HG03064 (cell line): ENCODE results near the gene SV2C.

ENCODE experiments used
- ATAC-seq: cut with Tn5 transposase; IDR thresholded peaks from one replicate; pipeline ENCODE4 v1.9.1; 2021; ENCODE audit warnings: low read depth; ENCODE audit not compliant: unreplicated experiment

SV2C gene

DNA sequence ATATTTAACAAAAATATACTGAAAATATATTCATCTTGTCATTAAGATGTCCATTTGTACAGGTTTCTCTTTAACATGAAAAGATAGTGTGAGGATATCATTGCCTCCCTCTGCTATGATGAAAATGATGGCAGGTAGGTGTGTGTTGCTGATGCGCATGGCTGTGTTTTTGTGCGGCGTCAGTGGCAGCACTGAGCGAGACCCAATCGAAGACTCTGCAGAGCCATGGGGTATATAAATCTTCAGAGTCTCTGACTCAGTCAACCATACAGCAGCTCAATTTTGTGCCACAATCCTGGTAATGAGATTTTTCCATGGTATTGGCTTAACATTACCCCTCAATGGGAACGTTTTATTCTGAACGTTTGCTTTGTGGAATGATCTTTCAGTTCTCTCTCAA lies 166.4 kb downstream of the SV2C start:
- no peak for ATAC-seq

DNA sequence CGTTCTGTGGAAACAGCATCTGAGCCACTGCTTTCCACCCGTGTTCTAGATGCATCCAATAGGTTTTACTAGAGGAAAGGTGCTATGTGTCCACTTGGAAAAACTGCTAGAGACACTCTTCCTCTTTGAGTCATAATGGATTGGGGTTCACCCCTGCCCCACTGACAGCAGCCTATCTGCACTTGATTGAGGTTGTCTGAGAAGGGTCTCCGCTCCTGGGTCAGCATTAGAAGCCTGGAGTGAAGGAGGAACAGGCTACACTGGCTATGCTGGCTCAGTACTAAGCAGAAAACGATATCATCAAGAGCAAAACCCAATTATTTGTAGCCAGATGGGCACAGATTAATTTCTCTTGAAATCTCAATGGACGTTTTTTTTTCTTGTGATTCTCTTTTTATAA lies 167.3 kb downstream of the SV2C start:
- no peak for ATAC-seq

DNA sequence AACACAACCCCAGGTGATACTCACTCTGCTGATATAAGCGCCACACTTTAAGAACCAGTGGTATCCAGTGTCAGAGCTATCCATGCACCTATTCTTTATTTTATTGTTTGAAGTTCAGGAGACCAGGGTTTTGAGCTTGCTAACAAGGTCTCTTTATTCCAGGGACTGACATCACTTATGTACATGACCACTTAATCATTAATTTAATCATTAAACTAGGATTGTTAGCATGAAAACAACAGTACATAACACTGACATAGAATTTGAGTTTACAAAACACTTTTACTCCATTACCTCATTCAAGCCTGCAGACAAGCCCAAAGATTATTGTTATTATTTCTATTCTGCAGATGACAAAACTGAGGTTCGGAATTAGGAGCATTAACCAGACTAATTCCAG lies 168.5 kb downstream of the SV2C start:
- ATAC-seq: no peak

DNA sequence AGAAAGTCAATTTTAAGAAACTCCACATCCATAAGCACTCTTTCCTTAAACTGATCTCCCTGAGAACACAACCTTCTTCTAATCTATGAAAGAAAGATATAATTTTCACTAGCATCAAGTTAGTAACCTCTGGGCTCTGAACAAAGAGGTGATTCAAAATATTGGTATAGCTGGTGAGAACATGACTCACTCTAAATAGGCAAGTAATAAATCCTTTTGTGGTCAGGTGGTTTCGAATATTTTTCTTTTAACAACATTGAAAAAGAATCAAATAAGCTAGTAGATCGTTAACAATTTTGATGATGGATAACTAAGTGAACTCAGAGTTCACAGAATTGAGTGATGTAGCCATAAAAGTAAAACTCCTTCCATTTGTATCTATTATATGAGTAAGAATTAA lies 169.3 kb downstream of the SV2C start:
- ATAC-seq: no peak

DNA sequence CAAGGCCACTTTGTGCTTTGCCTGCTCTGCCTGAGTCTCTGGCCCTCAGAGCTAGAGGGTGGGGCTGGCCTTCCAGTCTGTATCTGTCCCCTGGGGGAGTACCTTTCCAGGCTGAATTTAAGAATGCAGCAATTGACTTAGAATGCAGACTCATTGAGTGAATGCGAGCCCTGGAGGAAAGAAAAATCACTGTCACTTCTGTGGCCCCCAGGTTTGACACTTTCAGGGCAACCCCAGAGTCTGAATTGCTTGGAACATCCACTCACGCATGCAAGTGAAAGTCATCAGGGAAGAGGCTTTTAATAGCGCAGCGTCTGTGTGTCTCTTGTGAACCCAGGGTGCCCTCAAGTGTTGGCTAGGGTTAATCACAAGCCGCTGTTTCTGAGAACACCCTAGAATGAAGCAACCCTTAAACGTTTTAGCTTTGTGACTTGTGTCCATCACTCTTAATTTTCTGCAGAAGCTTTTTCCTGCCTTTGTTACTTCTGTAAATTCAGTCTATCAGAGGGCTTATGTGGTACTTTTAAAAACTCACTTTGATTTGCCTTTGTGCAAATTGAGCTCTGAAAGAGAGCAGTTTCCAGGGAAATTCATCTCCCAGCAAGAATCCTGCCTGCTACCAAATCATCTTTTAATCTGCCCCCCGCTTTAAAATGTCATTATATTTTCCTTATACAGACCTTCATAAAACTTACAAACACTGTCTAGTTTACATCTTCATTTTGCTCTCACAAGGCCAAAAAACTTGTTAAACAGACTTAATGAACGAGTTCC lies 173.1 kb downstream of the SV2C start:
- ATAC-seq: peak; percentile 78

DNA sequence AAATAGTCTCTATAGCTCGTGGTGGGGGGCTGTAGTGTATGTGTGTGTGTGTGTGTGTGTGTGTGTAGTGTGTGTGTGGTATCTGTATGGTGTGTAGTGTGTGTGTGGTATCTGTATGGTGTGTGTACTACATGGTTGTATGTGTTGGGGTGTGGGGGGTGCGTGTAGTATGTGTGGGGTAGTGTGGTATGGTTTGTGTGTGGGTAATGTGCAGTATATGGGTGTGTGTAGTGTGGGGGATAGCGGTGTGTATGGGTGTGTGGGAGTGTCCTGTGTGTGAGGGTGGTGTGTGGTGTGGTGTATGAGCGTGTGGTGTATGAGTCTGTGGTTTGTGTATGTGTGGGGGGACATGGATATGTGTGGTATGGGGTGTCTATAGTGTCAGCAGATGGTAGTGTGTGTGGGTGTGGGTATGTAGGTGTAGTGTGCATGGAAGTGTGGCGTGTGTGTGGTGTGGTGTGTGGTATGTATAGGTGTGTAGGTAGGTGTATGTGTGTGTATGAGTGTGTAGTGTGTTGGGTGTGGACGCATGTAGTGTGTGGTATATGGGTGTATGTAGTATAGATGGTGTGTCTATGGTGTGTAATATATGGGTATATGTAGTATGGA lies 174.1 kb downstream of the SV2C start:
- ATAC-seq: no peak

DNA sequence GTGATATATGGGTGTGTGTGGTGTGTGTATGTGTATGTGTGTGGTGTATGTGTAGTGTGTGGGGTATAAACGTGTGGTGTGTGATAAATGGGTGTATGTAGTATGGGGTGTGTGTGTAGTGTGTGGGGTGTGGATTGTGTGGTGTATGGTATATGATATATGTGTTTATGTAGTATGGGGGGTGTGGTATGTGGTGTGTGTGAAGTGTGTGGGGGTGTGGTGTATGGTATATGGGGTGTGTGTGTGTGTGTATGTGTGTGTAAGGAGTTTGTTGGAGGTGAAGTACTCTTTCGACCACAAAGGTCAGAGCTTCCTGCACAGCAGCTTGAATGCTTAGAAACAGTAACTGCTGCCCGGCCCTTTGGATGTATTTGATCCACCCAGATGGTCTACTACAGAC lies 174.7 kb downstream of the SV2C start:
- no peak for ATAC-seq

DNA sequence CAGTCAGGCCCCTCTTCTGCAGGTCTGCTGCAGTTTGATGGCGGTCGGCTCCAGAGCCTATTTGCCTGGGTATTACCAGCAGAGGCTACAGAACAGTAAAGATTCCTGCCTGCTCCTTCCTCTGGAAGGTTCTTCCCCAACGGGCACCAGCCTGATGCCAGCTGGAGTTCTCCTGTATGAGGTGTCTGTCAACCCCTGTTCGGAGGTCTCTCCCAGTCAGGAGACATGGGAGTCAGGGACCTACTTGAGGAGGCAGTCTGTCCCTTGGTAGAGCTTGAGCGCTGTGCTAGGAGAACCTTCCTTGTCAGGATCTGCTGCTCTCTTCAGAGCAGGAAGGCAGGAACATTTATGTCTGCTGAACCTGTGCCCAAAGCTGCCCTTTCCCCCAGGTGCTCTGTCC lies 181.5 kb downstream of the SV2C start:
- no peak for ATAC-seq

DNA sequence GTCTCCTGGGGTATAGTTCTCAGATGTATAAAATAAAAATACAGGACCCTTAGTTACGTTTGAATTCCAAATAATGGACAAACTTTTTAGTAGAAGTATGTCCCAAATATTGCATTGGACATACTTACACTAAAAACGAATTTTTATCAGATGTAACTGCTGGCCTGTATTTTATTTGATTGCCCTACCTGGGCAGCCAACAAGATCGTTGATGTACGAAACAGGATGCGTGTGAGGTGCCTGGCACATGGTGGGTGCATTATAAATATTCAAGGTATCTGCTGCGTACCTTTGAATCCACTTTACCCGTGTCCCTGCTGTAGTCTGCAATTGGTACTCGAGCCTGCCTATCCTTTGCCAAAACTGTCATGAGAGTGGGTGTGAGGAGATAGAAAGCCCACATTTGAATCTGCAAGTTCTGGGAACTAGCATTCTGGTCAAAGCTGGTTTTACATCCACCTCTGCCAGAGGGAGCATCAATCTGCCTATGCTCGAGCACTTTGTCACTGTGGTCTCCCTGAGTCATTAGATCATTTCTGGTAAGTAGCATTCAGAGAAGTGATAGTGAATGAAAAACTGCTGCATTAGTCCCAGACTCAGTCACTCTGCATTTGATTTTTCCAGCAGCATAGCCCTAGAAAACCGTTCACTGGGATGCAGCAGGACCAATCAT lies 186.2 kb downstream of the SV2C start:
- no peak for ATAC-seq

DNA sequence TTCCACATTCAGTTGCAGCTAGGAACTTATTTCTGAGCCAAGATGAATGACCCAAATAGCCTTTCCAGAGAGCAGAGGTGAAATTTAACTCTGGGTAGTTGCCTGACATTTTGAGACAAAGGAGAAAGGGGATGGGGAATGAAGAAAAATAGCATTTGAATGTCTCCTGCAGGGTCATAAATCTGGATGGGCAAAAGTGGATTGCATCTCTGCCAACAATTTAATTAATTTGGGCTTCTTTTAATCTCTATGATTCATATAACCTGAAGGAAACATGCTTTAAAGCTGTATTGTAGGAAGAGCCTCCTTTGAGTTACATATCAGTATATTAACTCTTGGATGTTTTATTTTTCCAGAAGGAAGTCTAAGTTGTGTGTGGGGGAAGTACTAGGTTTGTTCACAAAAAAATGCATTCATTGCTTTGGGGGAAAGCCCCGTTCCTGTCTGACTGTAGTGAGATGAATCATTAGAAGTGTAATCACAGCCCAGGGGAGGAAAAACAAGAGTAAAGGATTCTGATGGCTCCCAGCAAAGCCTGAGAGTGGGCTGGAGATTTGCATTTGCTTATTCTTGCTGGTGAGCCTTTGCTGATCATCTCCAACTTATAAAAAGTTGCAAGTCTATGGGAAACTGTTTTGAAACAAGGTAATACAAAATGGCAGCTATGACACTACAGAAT lies 186.9 kb downstream of the SV2C start:
- ATAC-seq: no peak

DNA sequence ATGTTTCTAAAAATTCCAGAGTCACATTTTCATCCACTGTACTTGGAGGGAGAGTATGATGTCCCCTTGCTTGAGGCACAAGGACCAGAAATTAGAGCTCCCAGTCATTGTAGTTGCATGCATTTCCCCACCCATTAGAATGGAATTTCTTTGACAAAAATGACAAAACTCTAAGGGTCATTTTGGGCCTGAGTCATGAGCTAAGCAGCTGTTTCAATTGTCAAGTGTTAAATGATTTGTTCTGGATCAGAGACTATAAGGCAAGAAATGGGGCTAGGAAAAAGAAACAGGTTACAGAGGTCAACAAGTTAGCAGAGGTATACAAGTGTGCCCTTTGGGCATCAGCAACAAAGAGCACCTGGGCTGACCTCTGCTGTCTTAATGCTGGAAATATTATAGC lies 188.7 kb downstream of the SV2C start:
- no peak for ATAC-seq

DNA sequence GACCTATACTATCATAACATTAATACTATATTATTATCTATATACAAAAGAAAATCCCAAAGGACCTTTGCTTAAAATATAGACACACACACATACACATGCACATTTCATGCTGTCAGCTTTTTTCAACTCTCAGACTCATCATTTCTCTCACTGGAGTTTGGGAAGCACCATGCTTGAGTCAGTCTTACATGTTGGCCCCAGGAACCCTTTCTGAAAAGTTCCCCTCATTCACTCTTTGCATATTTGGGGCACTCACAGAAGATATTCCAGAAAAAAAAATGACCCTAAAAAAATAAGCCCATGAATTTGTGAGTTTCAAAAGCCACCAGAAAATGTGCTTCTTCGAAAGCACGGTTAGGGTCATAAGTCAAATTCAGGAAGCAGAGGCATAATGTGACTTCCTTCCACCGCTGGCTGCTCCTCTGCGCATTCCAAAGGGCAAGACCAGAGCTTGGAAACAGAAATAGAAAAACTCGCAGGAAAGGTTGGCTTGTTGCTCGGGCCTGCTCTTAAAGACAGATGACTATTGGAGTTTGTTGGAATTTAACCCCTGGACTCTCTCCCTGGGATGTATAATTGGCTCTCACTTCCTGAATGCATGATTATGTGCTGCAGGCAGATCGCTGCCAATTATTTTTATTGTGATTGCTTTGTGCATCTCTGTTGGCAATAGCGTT lies 190.2 kb downstream of the SV2C start:
- no peak for ATAC-seq

DNA sequence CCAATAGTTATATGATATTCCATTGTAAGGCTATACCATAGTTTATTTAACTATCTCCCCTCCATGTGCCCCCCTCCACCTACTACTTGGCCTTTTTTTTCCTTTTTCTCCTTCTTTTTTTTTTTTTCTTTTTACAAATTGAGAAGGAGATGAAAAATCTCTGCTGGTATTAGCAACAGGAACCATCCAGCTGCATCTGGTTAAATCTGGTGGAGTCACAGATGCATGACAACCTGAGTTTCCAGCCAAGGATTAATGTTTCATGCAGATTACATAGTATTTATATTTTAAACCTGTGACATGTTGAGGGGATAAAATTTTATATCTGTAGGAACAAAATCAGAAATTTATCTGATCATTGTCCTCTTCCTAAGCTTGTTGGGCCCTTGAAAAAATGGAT lies 191.4 kb downstream of the SV2C start:
- ATAC-seq: no peak

DNA sequence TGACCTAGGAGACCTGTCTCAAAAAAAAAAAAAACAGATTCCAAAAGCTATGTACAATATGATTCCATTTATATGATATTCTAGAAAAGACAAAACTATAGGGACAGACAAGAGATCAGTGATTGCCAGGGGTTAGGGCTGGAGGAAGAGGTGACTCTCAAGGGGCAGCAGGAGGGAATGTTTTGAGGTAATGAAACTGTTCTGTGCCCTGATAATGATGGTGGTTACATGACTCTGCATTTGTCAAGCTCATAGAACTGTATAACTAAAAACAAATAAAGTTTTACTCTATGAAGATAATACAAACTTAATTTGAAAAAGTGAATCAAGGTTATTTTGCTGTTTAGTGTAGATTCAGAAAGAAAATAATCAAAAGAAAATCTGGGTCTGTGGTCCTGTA lies 194.6 kb downstream of the SV2C start:
- no peak for ATAC-seq

DNA sequence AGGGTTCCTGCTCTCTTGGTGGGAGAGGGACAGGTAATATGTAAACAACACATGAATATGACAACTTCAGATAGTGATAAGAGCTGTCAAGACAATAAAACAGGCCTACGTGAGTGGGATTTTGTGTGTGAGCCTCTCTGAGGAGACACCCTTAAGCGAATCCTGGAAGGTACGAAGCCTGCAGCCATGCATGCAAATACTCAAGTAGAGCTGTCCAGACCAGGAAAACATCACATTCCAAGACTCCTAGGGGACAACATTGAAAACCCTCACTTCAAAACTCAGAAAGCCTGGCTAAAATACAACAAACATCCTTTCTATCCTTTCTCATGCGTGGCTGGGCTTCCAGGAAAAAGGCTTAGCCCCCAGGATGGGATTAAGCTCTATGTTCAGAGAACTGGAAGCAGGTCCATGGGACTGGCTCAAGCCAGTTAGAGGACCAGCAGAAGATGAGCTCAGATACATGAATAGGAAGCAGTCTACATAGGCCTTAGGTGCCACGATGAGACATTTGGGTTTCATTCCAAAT lies 195.1 kb downstream of the SV2C start:
- ATAC-seq: no peak

DNA sequence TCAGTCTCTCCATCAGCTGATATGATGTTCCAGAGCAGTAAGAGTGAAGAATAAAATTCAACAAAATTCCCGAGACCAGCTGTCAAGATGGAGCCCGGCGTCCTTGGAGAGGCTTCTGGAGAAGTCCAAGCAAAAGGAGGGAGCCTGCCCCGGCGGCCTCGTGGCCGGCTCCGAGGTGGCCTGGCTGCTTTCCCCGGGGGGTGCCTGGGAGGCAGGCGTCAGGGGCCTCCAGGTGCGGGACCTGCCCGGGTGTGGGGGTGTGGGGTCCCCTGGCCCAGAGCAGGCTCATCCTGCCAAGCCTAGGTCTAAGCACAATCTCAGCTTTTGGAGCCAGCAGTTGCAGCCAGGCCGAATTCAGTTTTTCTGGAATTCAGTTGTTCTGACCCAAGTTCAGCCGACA lies 197.3 kb downstream of the SV2C start:
- ATAC-seq: no peak

DNA sequence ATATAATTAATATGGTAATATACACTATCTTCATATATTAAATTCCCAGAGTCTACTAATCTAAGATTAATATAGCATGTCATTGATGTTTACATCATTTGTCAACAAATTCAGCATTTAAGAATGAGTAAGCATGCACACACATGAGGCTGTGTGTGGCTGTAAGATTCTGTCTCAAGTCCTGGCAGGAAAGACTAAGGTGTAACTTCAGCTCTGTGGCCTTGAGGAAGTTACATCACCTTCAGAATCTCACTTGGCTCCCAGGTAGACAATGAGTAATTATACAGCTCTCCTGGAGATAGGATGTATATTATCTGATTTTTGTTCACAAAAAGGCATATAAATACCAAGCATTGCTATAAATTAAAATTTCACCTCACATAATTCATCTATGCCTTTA lies 200.5 kb downstream of the SV2C start:
- ATAC-seq: no peak

DNA sequence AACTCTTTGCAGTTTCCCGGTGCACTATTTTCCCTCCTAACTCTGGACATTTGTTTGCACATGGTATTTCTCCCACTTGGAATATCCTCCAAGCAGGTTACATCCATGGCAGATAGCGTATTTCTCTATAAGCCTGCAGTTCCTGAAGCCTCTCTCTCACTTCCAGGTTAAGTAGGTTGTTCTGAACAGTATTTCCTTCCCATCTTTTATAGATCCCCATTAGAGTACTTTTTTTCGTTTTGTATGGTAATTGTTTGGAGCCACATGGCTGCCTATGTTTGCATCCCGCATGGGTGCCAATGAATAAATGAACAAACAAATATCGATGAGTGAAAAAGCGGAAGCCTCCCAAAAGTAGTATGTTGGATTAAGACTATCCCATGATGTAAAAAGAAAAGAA lies 206.5 kb downstream of the SV2C start:
- ATAC-seq: no peak

DNA sequence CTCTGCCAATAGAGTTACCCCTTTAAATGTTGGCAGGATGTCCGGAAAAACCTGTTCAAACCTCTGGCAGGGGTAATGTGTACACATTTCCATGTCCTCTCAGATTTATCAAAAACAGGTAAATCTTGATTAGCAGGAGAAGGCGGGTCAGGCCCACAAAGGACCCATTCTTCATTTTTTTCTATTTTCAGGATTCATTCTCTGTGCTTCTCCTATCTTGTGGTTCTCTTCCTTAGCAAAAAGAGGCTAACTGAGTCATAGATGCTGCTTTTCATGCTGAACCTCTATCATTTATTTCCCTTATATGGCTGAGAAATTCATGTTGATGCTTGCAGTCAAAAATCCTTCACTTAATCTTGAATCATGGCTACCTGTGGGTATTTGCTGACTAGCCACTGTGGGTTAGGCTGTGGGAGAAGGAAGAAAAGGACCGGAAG lies 207.2 kb downstream of the SV2C start:
- ATAC-seq: no peak

DNA sequence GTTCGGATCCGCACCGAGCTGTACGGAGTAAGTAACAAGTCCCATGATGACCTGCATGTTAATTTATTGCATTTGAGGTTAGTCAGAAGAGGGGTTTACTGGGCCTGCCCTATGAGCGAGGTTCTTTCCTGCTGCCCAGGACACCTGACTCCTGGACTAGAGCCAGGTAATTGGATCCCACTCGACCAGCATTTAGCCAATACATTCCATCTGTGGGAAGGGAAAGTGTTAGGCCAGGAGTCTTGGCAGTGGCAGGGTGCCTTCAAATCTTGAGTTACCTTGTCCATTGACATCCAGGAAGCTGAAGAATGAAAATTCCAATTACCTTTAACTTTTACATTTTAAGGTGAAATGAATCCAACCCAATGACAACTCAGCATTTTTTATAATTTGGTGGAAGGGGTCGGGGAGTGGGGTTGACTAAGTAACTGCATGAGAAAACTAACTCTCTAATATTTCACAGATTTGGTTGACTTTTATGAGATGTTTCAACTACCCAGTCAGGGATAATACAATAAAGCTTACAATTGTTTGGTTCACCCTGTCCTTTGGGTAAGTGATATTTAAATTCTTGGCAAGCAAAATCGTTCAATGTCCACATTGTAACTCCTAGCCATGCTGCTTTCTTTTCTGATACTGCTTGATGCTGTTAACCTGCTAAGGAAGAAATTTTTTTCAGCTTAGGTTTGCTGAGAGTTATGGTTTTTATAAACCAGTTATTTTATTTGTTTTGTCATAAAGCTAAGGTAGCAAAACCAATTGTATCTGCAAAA lies 208.3 kb downstream of the SV2C start:
- ATAC-seq: no peak
